ENCODE measurements around the gene CDKN1C.

The CDKN1C gene

DNA sequence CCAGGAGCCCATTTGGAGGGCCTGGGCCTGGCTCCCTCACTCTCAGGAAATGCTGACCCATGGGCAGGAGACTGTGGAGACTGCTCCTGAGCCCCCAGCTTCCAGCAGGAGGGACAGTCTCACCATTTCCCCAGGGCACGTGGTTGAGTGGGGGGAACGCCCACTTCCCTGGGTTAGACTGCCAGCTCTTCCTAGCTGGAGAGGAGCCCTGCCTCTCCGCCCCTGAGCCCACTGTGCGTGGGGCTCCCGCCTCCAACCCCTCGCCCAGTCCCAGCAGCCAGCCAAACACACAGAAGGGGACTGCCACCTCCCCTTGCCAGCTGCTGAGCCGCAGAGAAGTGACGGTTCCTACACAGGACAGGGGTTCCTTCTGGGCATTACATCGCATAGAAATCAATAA lies 37.1 kb downstream of the CDKN1C start:
- no peak for DNase-seq

DNA sequence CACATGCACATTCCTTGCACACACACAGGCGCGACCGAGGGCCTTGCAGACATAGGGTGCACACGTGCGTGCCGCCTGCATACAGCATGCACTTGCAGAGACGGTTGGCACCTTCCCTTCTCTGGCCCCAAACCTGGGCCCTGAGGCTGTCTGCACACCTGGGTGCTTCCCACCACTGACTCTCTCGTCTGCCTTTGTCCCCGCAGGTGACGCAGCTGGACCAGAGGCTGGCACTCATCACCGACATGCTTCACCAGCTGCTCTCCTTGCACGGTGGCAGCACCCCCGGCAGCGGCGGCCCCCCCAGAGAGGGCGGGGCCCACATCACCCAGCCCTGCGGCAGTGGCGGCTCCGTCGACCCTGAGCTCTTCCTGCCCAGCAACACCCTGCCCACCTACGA lies 38.0 kb downstream of the CDKN1C start:
- DNase-seq, result no peak

DNA sequence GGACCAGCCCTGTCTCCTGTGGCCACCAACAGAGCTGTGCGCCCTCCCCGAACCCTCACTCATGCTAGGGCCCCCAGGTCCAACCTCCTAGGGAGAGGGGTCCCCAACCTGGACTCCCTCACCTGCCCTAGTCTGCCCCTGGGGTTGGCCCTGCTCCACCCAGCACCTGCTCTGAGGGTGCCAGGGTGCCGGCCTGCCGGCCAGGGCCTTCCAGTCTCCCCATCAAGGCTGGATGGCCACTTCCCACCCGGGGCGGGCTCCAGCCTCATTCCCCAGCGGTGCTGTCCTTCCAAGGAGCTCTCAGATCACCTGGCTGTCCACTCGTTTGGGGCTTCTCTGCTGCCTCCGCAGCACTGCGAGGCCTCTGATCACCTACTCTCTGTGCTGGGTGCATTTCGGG lies 39.1 kb downstream of the CDKN1C start:
- no peak for DNase-seq

DNA sequence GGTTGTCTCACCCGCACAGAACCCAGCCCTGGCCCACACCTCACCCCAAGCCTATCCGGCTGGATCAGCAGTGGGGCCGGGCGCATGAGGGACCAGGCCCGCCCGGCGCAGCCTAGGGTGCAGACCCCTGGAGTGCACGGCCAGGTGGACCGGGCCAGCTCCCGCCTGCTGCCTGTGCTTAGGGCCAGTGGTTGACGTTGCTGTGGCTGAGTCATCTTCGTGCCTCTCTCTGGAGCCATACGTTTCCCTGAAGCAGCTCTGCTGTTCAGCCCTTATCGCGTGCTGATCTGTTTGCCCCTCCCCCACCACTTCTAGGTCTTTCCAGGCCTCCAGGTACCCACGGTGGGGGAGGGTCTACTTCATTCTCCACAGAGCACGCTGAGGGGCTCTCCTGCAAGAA lies 39.5 kb downstream of the CDKN1C start:
- DNase-seq, result no peak

DNA sequence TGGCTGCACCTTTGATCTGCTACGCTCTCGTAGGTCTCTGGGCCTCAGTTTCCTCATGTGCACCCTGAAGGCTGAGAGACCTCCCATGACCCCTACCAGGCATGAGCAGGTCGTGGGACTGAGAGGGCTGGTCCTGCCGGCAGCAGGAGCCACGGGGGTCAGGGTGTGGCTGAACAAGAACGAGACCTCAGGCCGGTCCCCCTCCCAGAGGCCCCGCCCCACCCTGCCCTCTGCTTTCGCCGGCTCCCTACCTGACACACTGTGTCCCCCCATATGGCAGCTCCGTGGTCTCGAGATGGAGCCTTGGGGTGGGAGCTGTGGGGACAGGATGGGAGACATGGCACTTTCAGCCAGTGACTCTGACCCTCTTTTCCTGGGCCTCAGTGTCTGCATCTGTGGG lies 40.6 kb downstream of the CDKN1C start:
- DNase-seq, result no peak

DNA sequence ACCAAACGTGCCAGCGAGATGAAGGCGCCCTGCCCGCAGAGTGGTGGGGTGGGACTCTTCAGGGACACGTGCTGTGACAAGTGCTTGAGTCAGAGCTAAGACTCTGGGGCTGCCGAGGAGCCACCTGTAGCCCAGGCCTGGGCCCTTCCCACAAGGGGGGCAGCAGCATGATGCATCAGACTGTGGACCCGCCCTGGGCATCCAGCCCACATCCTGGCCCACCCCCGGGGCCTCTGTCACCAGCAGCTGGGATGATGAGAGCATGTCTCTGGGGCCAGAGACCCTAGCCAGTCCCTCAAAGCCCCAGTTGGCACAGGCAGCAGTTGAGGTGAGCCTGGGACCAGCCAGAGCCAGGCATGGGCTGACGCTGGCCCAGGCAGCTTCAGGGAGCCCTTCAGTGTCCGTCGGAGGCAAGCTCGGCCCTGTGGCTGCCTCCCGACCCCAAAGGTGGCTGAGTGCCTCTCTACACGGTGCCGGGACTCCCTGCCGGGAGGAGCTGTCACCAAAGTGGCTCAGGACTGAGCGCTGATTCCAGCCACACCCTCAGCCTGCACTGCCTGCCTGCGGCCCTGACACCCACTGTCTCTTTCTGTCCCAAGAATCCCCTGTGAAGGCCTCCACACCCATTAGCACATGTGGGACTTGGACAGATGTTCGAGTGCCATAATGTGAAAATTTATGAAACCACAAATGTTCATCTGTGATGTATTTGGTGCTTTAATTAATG lies 41.3 kb downstream of the CDKN1C start:
- DNase-seq, result no peak

DNA sequence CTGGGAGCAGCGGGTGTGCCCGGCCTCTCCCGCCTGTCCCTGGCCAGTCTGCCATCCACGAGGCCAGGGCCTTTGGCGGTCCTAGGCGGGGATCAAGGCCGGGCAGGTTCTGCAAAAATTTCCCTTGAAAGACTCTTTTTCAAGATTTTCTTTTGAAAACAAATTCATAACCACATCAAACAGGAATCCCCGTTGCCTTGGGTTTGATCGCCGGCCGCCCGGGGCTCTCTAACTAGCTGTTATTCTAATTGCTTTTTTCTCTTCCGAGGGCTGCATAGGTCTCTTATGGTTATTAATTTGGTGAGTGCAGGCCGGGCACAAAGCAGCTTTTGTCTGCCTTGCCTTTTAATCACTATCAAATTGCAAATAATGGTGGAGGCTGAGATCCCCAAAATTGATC lies 42.0 kb downstream of the CDKN1C start:
- no peak for DNase-seq

DNA sequence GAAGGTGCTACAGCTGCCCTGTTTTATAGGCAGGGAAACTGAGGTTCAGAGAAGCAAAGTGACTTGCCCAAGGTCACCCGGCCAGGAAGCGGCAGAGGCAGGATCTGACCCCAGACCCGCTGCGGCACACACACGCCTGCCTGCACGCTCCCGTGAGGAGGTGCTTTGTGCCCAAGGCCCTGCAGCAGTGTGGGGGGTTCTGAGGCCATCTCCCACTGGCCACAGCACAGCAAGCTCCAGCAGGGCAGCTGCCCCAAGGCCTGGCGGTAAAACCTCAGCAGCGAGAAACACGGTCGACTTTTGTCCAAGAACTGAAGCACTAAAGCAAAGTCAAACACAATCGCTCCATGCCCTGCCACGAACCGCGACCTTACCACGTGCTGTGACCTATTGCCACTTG lies 42.7 kb downstream of the CDKN1C start:
- DNase-seq, result no peak

- no peak for DNase-seq
These were observed 44.0 kb downstream of the CDKN1C start for GRCh38 chr11:2841411-2842190.

- no peak for DNase-seq
These were observed 46.1 kb downstream of the CDKN1C start for GRCh38 chr11:2839395-2839943.

DNA sequence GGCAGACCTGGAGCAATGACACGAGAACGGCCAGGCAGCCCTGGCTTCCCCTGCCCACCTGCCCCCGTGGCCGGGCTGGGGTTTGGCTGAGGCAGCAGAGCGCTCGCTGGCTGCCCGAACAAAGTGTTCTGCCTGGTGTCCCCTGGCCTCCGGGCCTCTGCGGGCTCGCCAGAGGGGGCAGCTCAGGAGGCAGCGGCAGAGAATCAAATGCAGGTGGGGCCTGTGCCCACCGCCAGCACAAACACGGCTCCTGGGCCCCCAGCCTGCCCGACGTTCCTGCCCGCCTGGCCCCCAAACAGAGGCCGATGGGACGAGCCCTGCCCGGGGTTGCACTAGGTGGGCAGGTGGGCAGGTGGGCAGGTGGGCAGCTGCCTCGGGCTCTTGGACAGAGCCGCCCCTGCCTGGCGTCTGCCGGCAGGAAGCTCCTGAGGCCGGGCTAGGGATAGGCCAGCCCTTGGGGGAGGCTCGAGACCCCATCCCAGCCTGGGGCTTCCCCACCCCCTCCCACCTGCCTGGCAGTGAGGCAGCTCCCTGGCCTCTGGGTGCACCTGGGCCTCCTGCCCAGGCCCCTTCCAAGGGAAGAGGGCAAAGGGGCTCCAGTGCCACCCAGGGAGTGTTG lies 46.8 kb downstream of the CDKN1C start:
- DNase-seq, result no peak

DNA sequence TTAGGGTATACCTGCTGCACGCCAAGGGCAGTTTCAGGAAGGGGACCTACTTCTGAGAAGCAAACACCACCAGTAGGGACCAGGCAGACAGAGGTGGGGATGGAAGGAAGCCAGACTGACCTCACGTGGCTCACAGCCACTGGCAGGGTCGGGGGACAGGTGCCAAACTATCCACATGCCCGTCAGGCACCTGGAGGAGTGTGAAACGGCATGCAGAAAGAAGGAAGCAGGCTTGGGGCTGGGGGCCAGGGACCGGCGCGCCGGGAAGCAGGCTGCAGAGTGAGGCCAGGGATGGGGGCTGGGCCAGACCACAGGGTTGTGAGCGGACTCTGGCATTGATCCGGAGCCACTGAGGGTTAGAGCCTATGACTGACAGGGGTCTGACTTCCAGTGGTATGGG lies 47.5 kb downstream of the CDKN1C start:
- no peak for DNase-seq

- DNase-seq, result no peak
These were observed 47.9 kb downstream of the CDKN1C start for GRCh38 chr11:2837651-2838050.

DNA sequence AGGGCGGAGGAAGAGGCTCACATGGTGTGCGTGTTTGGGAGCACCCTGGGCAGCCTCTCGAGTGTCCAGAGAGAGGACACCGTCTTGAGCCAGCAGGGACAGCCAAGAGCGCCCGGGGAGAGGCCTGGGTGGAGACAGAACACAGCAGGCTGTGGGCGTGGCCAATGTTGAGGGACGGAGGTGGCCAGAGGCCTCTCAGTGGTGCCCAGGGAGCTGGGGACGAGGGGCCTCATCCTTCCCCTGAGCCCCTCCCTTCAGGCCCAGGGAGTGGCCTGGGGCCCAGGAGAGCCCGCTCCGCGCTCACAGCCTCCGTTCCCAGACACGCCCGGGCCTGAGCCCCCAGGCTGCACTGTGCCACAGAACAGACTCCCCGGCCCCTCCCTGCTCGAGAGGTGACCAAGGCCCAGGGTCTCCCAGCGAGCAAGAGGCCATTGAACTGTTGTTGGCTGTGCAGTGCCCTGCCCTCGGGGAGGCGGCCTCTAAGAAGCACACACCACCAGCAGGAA lies 48.4 kb downstream of the CDKN1C start:
- DNase-seq, result no peak

DNA sequence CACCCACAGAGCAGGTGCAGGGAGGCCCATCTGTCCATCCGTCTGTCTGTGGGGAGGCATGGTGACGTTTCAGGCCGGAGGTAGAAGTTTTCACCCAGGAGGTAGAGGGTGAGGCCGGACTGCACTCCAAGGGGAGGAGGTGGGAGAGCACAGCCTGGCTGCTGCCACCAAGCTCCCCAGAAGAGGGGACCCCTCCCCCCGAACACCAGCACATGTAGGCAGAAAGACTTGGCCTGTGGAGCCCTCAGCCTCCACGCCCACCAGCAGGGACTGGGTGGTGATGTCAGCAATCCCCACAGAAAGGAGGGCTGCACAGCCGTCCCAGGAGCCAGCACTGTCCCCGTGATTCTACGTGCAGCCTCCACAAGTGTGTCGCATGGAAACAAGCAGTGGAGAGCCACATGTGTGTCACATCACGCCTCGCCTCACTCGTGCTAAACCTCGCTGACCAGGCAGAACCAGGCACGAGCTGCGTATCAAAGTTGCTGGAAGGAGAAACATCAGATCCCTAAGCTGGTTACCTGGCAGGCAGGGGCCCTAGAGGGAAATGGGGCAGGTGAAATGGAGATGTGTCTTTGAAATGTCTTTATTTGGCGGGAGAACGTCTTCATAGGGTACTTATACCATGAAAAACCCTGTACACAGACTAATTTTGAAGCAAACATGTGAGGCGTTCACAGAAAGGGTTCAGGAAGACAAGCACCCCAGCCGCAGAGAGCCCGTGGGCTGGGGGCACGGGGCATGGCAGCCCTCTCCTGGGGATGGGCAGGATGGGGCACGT lies 49.1 kb downstream of the CDKN1C start:
- no peak for DNase-seq

DNA sequence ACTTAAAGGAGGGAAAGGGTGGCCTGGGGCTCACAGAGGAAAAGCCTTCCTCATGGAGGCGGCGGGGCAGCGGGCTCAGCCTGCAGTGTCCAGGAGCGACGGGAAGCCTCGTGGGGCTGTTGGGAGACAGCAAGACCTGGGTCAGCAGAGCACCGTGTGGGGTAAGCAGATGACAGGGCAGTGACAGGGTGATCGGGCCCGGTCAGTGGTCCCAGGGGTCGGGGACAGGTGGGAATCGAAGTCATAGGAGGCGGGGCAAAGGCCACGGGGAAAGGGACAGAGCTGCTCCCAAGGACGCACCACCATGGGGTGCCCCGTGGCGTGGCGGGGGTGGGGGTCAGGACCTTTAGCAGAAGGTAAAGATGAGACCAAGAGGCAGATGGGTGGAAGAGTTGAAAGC lies 49.8 kb downstream of the CDKN1C start:
- no peak for DNase-seq

DNA sequence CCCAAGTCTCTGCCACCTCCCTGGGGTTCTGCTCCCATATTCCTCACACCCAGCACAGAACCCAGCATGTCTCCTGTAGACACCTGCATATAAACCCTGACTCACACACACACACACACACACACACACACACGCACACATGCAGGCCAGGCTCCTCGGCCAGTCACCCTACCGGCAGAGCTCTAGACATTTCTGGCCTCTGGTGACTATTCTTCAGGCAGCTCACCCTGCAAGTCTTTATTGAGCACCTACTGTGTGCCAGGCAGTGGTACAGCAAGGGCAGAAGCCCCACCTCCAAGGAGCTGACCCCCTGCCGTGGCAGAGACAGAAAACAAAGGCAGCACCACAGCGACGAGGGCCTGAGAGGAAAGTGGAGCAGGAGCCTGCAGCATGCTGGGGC lies 50.3 kb downstream of the CDKN1C start:
- DNase-seq, result no peak

DNA sequence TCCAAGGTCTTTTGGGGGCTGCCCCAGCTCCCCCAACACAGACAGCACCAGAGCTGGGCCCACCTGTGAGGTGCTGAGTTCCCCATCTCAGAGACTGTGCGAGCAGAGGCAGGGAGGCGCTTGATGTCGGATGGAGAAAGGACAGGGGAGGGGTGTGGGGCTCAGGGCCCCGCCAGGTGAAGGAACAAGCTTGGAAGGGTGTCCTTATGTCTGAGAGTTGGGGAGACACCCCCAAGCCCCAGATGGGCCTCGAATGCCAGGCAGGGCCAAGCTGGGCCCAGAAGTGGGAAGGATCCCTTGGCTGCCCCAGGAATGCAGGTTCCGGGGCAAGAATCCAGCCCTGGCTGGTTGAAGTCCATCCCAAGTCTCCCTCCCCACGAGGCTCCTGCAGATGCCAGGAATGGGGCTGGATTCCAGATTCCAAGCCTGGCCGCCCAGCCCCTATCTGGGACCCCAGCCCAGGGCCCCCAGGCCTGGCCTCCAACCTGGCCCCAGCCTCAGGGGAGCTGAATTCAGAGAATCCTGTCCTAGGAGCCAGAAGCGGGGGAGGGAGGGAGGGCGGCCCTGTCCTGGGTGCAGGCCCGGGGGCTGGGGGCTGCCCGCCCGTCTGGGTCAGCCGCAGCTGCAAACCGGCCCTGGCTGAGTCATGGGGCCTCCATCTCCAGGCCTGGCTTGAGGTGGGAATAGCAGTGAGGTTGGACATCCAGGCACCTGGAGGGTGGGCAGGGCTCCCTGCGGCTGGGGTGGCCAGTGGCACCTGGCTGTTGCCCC lies 50.9 kb downstream of the CDKN1C start:
- no peak for DNase-seq

- DNase-seq, result no peak
These were observed 51.7 kb downstream of the CDKN1C start for GRCh38 chr11:2833716-2834502.

Data from amygdala (tissue), 56 donors.